Body of pancreas (tissue), 4 donors: ENCODE data around the gene SLC39A2.

Source experiments
- POLR2A ChIP-seq, 3 donors: fragments of 450-650 bp; IDR thresholded peaks; one replicate each; pipeline ENCODE4 v1.6.1; 2016; ENCODE audit warnings: antibody characterized with exemption in 3 of 3, mild to moderate bottlenecking in 2 of 3
- TF ChIP-seq, protein P1 (sequence below), 7 experiments: fragments of 450-650 bp in 4 of 7; fragments of 200-600 bp in 3 of 7; sonication (generic) in 3 of 7; IDR thresholded peaks; one replicate each; pipeline ENCODE4 v1.5.1; 2016 to 2019; ENCODE audit warnings: antibody characterized with exemption in 7 of 7

DNA sequence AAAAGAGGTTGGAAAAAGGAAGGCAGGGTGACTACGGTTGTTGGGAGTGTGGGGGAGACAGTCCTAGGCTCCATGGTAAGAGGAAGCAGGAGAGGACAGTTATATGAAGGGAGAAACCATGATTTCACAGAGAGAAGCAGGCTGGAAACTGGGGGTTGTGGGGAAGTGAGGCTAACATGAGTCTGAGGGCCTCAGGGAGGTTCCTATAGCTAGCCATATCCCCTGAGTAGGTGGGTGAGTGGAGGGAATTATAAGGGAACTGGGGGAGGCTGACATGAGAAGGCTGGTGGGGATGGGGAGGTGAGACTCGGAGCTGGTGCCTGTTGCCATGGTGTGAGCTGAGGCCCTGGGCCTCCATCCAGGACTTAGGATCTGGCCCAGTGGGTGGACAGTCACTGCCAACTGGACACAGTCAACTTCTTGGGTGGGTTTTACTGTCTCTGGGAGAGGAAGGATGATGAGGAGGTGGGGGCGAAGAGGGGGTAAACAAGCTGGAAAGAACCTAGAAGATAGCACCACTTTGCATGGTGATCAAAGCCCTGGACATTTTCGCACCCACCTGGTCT is 34.1 kb downstream of the SLC39A2 start:
- TF ChIP-seq, protein P1, sequence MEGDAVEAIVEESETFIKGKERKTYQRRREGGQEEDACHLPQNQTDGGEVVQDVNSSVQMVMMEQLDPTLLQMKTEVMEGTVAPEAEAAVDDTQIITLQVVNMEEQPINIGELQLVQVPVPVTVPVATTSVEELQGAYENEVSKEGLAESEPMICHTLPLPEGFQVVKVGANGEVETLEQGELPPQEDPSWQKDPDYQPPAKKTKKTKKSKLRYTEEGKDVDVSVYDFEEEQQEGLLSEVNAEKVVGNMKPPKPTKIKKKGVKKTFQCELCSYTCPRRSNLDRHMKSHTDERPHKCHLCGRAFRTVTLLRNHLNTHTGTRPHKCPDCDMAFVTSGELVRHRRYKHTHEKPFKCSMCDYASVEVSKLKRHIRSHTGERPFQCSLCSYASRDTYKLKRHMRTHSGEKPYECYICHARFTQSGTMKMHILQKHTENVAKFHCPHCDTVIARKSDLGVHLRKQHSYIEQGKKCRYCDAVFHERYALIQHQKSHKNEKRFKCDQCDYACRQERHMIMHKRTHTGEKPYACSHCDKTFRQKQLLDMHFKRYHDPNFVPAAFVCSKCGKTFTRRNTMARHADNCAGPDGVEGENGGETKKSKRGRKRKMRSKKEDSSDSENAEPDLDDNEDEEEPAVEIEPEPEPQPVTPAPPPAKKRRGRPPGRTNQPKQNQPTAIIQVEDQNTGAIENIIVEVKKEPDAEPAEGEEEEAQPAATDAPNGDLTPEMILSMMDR (IDR thresholded peaks at IDR 0.05) = no peak
- no peak for TF ChIP-seq POLR2A (IDR thresholded peaks at IDR 0.05)
